H9 (cell line): ENCODE measurements around the gene IL1RN. TPM values are rescaled to one million over a fixed set of nuclear protein-coding genes. Genes with fewer than 3 reads are reported as not detected.

Experiments
- DNase-seq: peaks from one replicate; pipeline ENCODE4 v3.0.0-alpha.2; 2017
- H2AFZ ChIP-seq: one replicate; pipeline ENCODE4 v1.6.1; 2013; ENCODE audit warnings: mild to moderate bottlenecking, low read length, control low read depth, moderate library complexity
- H2AK5ac ChIP-seq: 2 replicates; pipeline ENCODE4 v1.6.1; 2013; ENCODE audit warnings: low read length, control low read depth, mixed read lengths; ENCODE audit not compliant: insufficient read length
- H2BK120ac ChIP-seq: one replicate; pipeline ENCODE4 v1.6.1; 2013; ENCODE audit warnings: low read depth, mild to moderate bottlenecking, low read length, control low read depth, inconsistent platforms; ENCODE audit not compliant: poor library complexity, severe bottlenecking
- H2BK12ac ChIP-seq: 2 replicates; pipeline ENCODE4 v1.6.1; 2013; ENCODE audit warnings: low read length, control low read depth, mixed read lengths, low read depth; ENCODE audit not compliant: insufficient read length
- H2BK15ac ChIP-seq: 2 replicates; pipeline ENCODE4 v1.6.1; 2013; ENCODE audit warnings: low read depth, low read length, control low read depth
- H2BK20ac ChIP-seq: one replicate; pipeline ENCODE4 v1.6.1; 2013; ENCODE audit warnings: low read depth, mild to moderate bottlenecking, low read length, control low read depth, inconsistent platforms; ENCODE audit not compliant: poor library complexity, severe bottlenecking
- H2BK5ac ChIP-seq: 2 replicates; pipeline ENCODE4 v1.6.1; 2013; ENCODE audit warnings: low read length, control low read depth, mixed read lengths; ENCODE audit not compliant: insufficient read length
- H3K14ac ChIP-seq: 2 replicates; pipeline ENCODE4 v1.6.1; 2013; ENCODE audit warnings: low read length, control low read depth; ENCODE audit not compliant: insufficient read depth
- H3K18ac ChIP-seq: 2 replicates; pipeline ENCODE4 v1.6.1; 2013; ENCODE audit warnings: low read depth, mild to moderate bottlenecking, mixed read lengths, low read length, control low read depth; ENCODE audit not compliant: insufficient read length
- H3K23ac ChIP-seq: 2 replicates; pipeline ENCODE4 v1.6.1; 2013; ENCODE audit warnings: low read length, control low read depth, mixed read lengths, low read depth; ENCODE audit not compliant: insufficient read length
- H3K23me2 ChIP-seq: 2 replicates; pipeline ENCODE4 v1.6.1; 2013; ENCODE audit warnings: low read depth, mild to moderate bottlenecking, mixed read lengths, low read length, control low read depth; ENCODE audit not compliant: insufficient read length, poor library complexity, severe bottlenecking
- H3K27ac ChIP-seq: 2 replicates; pipeline ENCODE4 v1.5.1; 2013; ENCODE audit warnings: low read length, control low read depth, mixed read lengths, low read depth; ENCODE audit not compliant: insufficient read length
- H3K27me3 ChIP-seq: 2 replicates; pipeline ENCODE4 v1.6.1; 2013; ENCODE audit warnings: low read length, control low read depth, inconsistent platforms; ENCODE audit not compliant: insufficient read depth
- H3K4ac ChIP-seq: 2 replicates; pipeline ENCODE4 v1.6.1; 2013; ENCODE audit warnings: low read depth, mild to moderate bottlenecking, control low read depth, inconsistent platforms, low read length, moderate library complexity
- H3K4me1 ChIP-seq: 2 replicates; pipeline ENCODE4 v1.6.1; 2013; ENCODE audit warnings: low read length, control low read depth, inconsistent platforms; ENCODE audit not compliant: insufficient read depth
- H3K4me2 ChIP-seq: 2 replicates; pipeline ENCODE4 v1.6.1; 2013; ENCODE audit warnings: low read length, control low read depth, mixed read lengths; ENCODE audit not compliant: insufficient read length, insufficient read depth
- H3K56ac ChIP-seq: 2 replicates; pipeline ENCODE4 v1.6.1; 2013; ENCODE audit warnings: low read depth, mild to moderate bottlenecking, mixed read lengths, low read length, control low read depth; ENCODE audit not compliant: insufficient read length
- H3K79me1 ChIP-seq: 2 replicates; pipeline ENCODE4 v1.6.1; 2013; ENCODE audit warnings: low read depth, mild to moderate bottlenecking, moderate library complexity, low read length, control low read depth, inconsistent platforms; ENCODE audit not compliant: insufficient read depth, poor library complexity, severe bottlenecking
- H3K79me2 ChIP-seq: 2 replicates; pipeline ENCODE4 v1.6.1; 2013; ENCODE audit warnings: low read length, control low read depth, inconsistent platforms; ENCODE audit not compliant: insufficient read depth
- H3K9ac ChIP-seq: 2 replicates; pipeline ENCODE4 v1.6.1; 2013; ENCODE audit warnings: low read length, control low read depth, mixed read lengths; ENCODE audit not compliant: insufficient read length; ENCODE audit errors: extremely low read depth
- H3K9me3 ChIP-seq: one replicate; pipeline ENCODE4 v1.6.1; 2013; ENCODE audit warnings: low read depth, low read length, inconsistent platforms; ENCODE audit not compliant: control insufficient read depth
- H3T11ph ChIP-seq: one replicate; pipeline ENCODE4 v1.6.1; 2013; ENCODE audit warnings: mild to moderate bottlenecking, low read length, control low read depth, inconsistent platforms
- H4K20me1 ChIP-seq: one replicate; pipeline ENCODE4 v1.6.1; 2013; ENCODE audit not compliant: control insufficient read depth, insufficient read length, insufficient read depth
- H4K5ac ChIP-seq: 2 replicates; pipeline ENCODE4 v1.6.1; 2013; ENCODE audit warnings: low read depth, mild to moderate bottlenecking, mixed read lengths, low read length, control low read depth; ENCODE audit not compliant: insufficient read length
- H4K8ac ChIP-seq: replicated peaks from 2 replicates; pipeline ENCODE4 v1.6.1; 2013; ENCODE audit warnings: low read length, control low read depth, mixed read lengths, low read depth; ENCODE audit not compliant: insufficient read length
- H4K91ac ChIP-seq: 2 replicates; pipeline ENCODE4 v1.6.1; 2013; ENCODE audit warnings: low read depth, mild to moderate bottlenecking, moderate library complexity, mixed read lengths, low read length, control low read depth; ENCODE audit not compliant: insufficient read length
- H3K27ac Mint-ChIP-seq, 3 experiments: 2 replicates in 2 of 3; 3 replicates in 1 of 3; pipeline ENCODE4 v1.8.0; 2020 to 2021; ENCODE audit warnings: mixed read lengths in 3 of 3, mild to moderate bottlenecking in 1 of 3, moderate library complexity in 1 of 3
- H3K27me3 Mint-ChIP-seq: 2 replicates; pipeline ENCODE4 v1.8.0; 2021; ENCODE audit warnings: low read depth, mild to moderate bottlenecking, moderate library complexity, mixed read lengths
- H3K36me3 Mint-ChIP-seq, 3 experiments: 2 replicates in 2 of 3; 3 replicates in 1 of 3; pipeline ENCODE4 v1.8.0; 2020 to 2021; ENCODE audit warnings: low read depth in 3 of 3, mixed read lengths in 3 of 3; ENCODE audit not compliant: insufficient read depth in 1 of 3
- H3K4me1 Mint-ChIP-seq, 2 experiments: 2 replicates each; pipeline ENCODE4 v1.8.0; 2020; ENCODE audit warnings: mixed read lengths in 2 of 2
- H3K4me3 Mint-ChIP-seq, 2 experiments: 2 replicates in 1 of 2; 3 replicates in 1 of 2; pipeline ENCODE4 v1.8.0; 2020 to 2021; ENCODE audit warnings: mild to moderate bottlenecking in 2 of 2, mixed read lengths in 2 of 2, moderate library complexity in 1 of 2
- H3K9me3 Mint-ChIP-seq, 2 experiments: 2 replicates in 1 of 2; 3 replicates in 1 of 2; pipeline ENCODE4 v1.8.0; 2020; ENCODE audit warnings: mild to moderate bottlenecking in 2 of 2, mixed read lengths in 2 of 2, moderate library complexity in 1 of 2
- CTCF ChIP-seq: fragments of 200-600 bp; sonication (generic); conservative IDR thresholded peaks from 3 replicates; pipeline ENCODE4 v1.8.0; 2021; ENCODE audit warnings: antibody characterized with exemption, mild to moderate bottlenecking
- WGBS: extraction: QIAGEN DNeasy Blood & Tissue Kit; methylation state at CpG from one replicate; pipeline ENCODE4 v1.1.7; 2013; ENCODE audit warnings: missing lambda C conversion rate, low lambda C conversion rate, mixed read lengths; ENCODE audit not compliant: insufficient read length; ENCODE audit errors: extremely low coverage; 5-methylcytosine and 5-hydroxymethylcytosine counted together
- total RNA-seq: library from RNA; stranded (reverse); gene quantifications from 2 replicates; pipeline ENCODE4 v1.2.1, GENCODE V29; 2021

Gene IL1RN
- total RNA-seq, 1 experiment from 2014 or later: not detected

DNA sequence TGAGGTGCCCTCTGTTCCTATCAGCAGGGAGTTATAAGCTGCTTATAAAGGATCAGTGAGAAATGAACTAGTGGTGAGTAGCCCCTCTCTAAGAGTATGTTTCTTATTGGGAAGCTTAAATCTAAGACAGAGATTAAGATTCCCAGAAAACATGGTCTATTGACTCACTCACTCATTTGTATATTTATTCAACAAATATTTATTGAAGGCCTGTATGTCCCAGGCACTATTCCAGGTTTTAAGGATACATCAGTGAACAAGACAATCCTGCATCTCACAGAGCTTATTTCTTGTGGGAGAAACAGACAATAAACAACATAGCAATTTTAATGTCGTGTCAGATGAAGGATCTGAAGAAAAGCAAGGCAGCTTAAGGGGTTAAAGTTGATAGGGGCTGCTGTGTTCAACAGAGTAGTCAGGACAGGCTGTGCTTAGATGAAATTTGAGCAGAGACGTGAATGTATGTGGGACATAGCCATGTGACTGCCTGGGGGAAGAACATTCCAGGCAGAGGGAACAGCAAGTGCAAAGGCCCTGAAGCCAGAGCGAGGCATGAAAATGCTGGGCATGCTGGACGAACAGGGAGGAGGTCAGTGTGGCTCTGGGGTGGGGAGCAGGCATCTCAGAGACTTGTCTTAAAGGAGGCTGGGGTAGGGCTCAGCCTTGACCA lies 31.6 kb downstream of the IL1RN start:
- no peak overlapping the region for H3K4ac ChIP-seq
- no peaks in the 10 kb centered on the region for H3K9me3 ChIP-seq
- WGBS: no CpG with 5 or more reads among the region's 4 CpGs
- no peaks in the 10 kb centered on the region for H4K20me1 ChIP-seq
- no peak overlapping the region for H2BK120ac ChIP-seq
- H3K9ac ChIP-seq: no peak overlapping the region
- no peak overlapping the region for H2BK15ac ChIP-seq
- no peak overlapping the region for H3K27ac Mint-ChIP-seq
- H3K79me2 ChIP-seq: no peaks in the 10 kb centered on the region
- H2AK5ac ChIP-seq: no peak overlapping the region
- no peak overlapping the region for H4K5ac ChIP-seq
- H3K18ac ChIP-seq: no peak overlapping the region
- no peak overlapping the region for H2BK12ac ChIP-seq
- H3K4me1 Mint-ChIP-seq: peaks cover 15% of the 10 kb centered on the region in 2 experiments
- H3K79me1 ChIP-seq: no peaks in the 10 kb centered on the region
- no peak overlapping the region for H4K8ac ChIP-seq
- H3K23ac ChIP-seq: no peak overlapping the region
- no peak overlapping the region for H4K91ac ChIP-seq
- H3T11ph ChIP-seq: no peak overlapping the region
- no peak overlapping the region for H3K4me2 ChIP-seq
- peaks cover 29% of the 10 kb centered on the region for H3K27me3 Mint-ChIP-seq
- no peak overlapping the region for H3K56ac ChIP-seq
- TF ChIP-seq CTCF: no peak
- no peak overlapping the region for H2BK20ac ChIP-seq
- no peak overlapping the region for H2BK5ac ChIP-seq
- no peaks in the 10 kb centered on the region for H3K23me2 ChIP-seq
- no peaks in the 10 kb centered on the region for H3K36me3 Mint-ChIP-seq
- no peak overlapping the region for H3K27ac ChIP-seq
- no peak overlapping the region for H2AFZ ChIP-seq
- H3K27me3 ChIP-seq: peaks cover 5% of the 10 kb centered on the region; the same call in 1 of the 2 replicates
- H3K14ac ChIP-seq: no peak overlapping the region
- no peak overlapping the region for H3K4me3 Mint-ChIP-seq
- DNase-seq: no peak
- H3K4me1 ChIP-seq: no peaks in the 10 kb centered on the region
- H3K9me3 Mint-ChIP-seq: no peaks in the 10 kb centered on the region
